GM23338 (cell line): Measurements from ENCODE around the gene ADAMTS8. TPM values are rescaled to one million over a fixed set of nuclear protein-coding genes. Genes with fewer than 3 reads are reported as not detected.

Source experiments
- ATAC-seq: fragments of 200-7000 bp; cut with Tn5 transposase; 3 replicates; pipeline ENCODE4 v1.9.1; 2020
- DNase-seq: peaks from one replicate; pipeline ENCODE4 v3.0.0-alpha.2; 2015; ENCODE audit warnings: low spot score
- H2AFZ ChIP-seq: fragments of 200-600 bp; sonication (generic); 2 replicates; pipeline ENCODE4 v1.8.0; 2016; ENCODE audit warnings: antibody characterized with exemption, mild to moderate bottlenecking, moderate library complexity
- H3F3A ChIP-seq: fragments of 200-600 bp; sonication (generic); replicated peaks from 2 replicates; pipeline ENCODE4 v1.8.0; 2017; ENCODE audit warnings: antibody characterized with exemption, mixed run types, low read depth
- H3K27ac ChIP-seq: fragments of 200-600 bp; sonication (generic); 2 replicates; pipeline ENCODE4 v1.6.1; 2016; ENCODE audit warnings: low read depth
- H3K27me3 ChIP-seq: fragments of 200-600 bp; sonication (generic); 2 replicates; pipeline ENCODE4 v1.8.0; 2016; ENCODE audit warnings: mild to moderate bottlenecking, mixed run types, moderate library complexity; ENCODE audit not compliant: insufficient read depth
- H3K36me3 ChIP-seq: fragments of 200-600 bp; sonication (generic); 2 replicates; pipeline ENCODE4 v1.8.0; 2016; ENCODE audit warnings: mild to moderate bottlenecking; ENCODE audit not compliant: insufficient read depth
- H3K4me1 ChIP-seq: fragments of 200-600 bp; sonication (generic); 2 replicates; pipeline ENCODE4 v1.8.0; 2016; ENCODE audit warnings: mild to moderate bottlenecking, moderate library complexity; ENCODE audit not compliant: insufficient read depth
- H3K4me2 ChIP-seq: fragments of 200-600 bp; sonication (generic); 2 replicates; pipeline ENCODE4 v1.7.1; 2017; ENCODE audit warnings: mixed run types
- H3K4me3 ChIP-seq: fragments of 200-600 bp; sonication (generic); 2 replicates; pipeline ENCODE4 v1.6.1; 2016; ENCODE audit warnings: mixed run types
- H3K79me2 ChIP-seq: fragments of 200-600 bp; sonication (generic); replicated peaks from 2 replicates; pipeline ENCODE4 v1.8.0; 2017; ENCODE audit warnings: mild to moderate bottlenecking; ENCODE audit not compliant: insufficient read depth
- H3K9me2 ChIP-seq: fragments of 200-600 bp; sonication (generic); 2 replicates; pipeline ENCODE4 v1.8.0; 2017; ENCODE audit not compliant: insufficient read depth
- H4K20me1 ChIP-seq: fragments of 200-600 bp; sonication (generic); replicated peaks from 2 replicates; pipeline ENCODE4 v1.8.0; 2017; ENCODE audit warnings: mild to moderate bottlenecking; ENCODE audit not compliant: insufficient read depth
- H3K27ac Mint-ChIP-seq: 2 replicates; pipeline ENCODE4 v1.8.0; 2020; ENCODE audit warnings: inconsistent platforms, mild to moderate bottlenecking, moderate library complexity, mixed read lengths
- H3K27me3 Mint-ChIP-seq: 3 replicates; pipeline ENCODE4 v1.8.0; 2022; ENCODE audit warnings: low read depth, mild to moderate bottlenecking, moderate library complexity, mixed read lengths, inconsistent platforms; ENCODE audit not compliant: insufficient read depth, poor library complexity
- H3K36me3 Mint-ChIP-seq: 3 replicates; pipeline ENCODE4 v1.8.0; 2021; ENCODE audit warnings: low read depth, mild to moderate bottlenecking, inconsistent platforms, moderate library complexity, mixed read lengths
- H3K4me1 Mint-ChIP-seq: 3 replicates; pipeline ENCODE4 v1.8.0; 2020; ENCODE audit warnings: mild to moderate bottlenecking, inconsistent platforms, mixed read lengths
- H3K4me3 Mint-ChIP-seq: 3 replicates; pipeline ENCODE4 v1.8.0; 2021; ENCODE audit warnings: moderate library complexity, mild to moderate bottlenecking, inconsistent platforms, mixed read lengths
- H3K9me3 Mint-ChIP-seq: 3 replicates; pipeline ENCODE4 v1.8.0; 2020; ENCODE audit warnings: moderate library complexity, mild to moderate bottlenecking, inconsistent platforms, mixed read lengths
- CREB1 ChIP-seq: fragments of 250-450 bp; sonication (Bioruptor Pico); IDR thresholded peaks from 2 replicates; pipeline ENCODE4 v1.5.0; 2020; ENCODE audit warnings: low read depth, mild to moderate bottlenecking, moderate library complexity
- CTCF ChIP-seq, 2 experiments: fragments of 200-600 bp in 1 of 2; sonication (generic) in 1 of 2; conservative IDR thresholded peaks; 2 replicates each; pipeline versions ENCODE4 v1.5.1 to v1.6.1; 2016 to 2017; ENCODE audit warnings: antibody characterized with exemption in 2 of 2, low read depth in 2 of 2, mild to moderate bottlenecking in 2 of 2, moderate library complexity in 1 of 2
- ETS1 ChIP-seq: IDR thresholded peaks from 2 replicates; pipeline ENCODE4 v1.6.1; 2016; ENCODE audit warnings: antibody characterized with exemption
- EZH2 ChIP-seq: fragments of 200-600 bp; sonication (generic); IDR thresholded peaks from one replicate; pipeline ENCODE4 v1.8.0; 2017; ENCODE audit warnings: antibody characterized with exemption, mild to moderate bottlenecking, low read depth; ENCODE audit not compliant: unreplicated experiment
- EZH2phosphoT487 ChIP-seq: fragments of 200-600 bp; sonication (generic); IDR thresholded peaks from one replicate; pipeline ENCODE4 v1.8.1; 2018; ENCODE audit warnings: antibody characterized with exemption; ENCODE audit not compliant: unreplicated experiment
- JUNB ChIP-seq: IDR thresholded peaks from one replicate; pipeline ENCODE4 v1.6.1; 2016; ENCODE audit warnings: antibody characterized with exemption; ENCODE audit not compliant: unreplicated experiment
- POLR2AphosphoS5 ChIP-seq: IDR thresholded peaks from 2 replicates; pipeline ENCODE4 v1.6.1; 2016; ENCODE audit warnings: antibody characterized with exemption, low read depth
- REST ChIP-seq: IDR thresholded peaks from one replicate; pipeline ENCODE4 v1.6.1; 2018; ENCODE audit warnings: antibody characterized with exemption; ENCODE audit not compliant: unreplicated experiment
- STAT1 ChIP-seq: IDR thresholded peaks from one replicate; pipeline ENCODE4 v1.6.1; 2016; ENCODE audit warnings: antibody characterized with exemption; ENCODE audit not compliant: unreplicated experiment
- ZNF114 ChIP-seq: fragments of 250-450 bp; sonication (Bioruptor Pico); IDR thresholded peaks from 2 replicates; pipeline ENCODE4 v1.5.0; 2020; ENCODE audit warnings: mild to moderate bottlenecking, moderate library complexity
- ZNF331 ChIP-seq: fragments of 250-450 bp; sonication (Bioruptor Pico); IDR thresholded peaks from 2 replicates; pipeline ENCODE4 v1.5.0; 2020; ENCODE audit warnings: low read depth, mild to moderate bottlenecking, moderate library complexity
- polyA plus RNA-seq: library from polyadenylated mRNA; unstranded; fragments of >200 nt; fragmentation: Nextera tagmentation; extraction: Ambion mirVana; gene quantifications from 2 replicates; pipeline ENCODE4 v1.2.1, GENCODE V29; 2016
- total RNA-seq: library from RNA; depleted of rRNA; stranded (reverse); fragments of >200 nt; shearing (Covaris generic); gene quantifications from 2 replicates; pipeline ENCODE4 v1.2.3, GENCODE V29; 2014

The ADAMTS8 gene
- total and polyA plus RNA-seq, 2 experiments from 2014 or later, result 7.5 to 16.2 TPM

GRCh38 chr11:130403967-130404366 lies 24.4 kb downstream of the ADAMTS8 start (continued):
- TF ChIP-seq EZH2 (no peak), ETS1 (peak; percentile 90)

GRCh38 chr11:130403271-130403804 lies 25.1 kb downstream of the ADAMTS8 start:
- Histone ChIP-seq H3F3A (peaks cover 5% of the 10 kb centered on the region; the same call in 1 of the 2 replicates), H3K4me1 (peaks cover 32% of the 10 kb centered on the region), H3K36me3 (no peaks in the 10 kb centered on the region), H3K27me3 (no peaks in the 10 kb centered on the region), H4K20me1 (no peaks in the 10 kb centered on the region), H3K9me2 (no peaks in the 10 kb centered on the region), H2AFZ (no peak overlapping the region), H3K79me2 (no peaks in the 10 kb centered on the region), H3K4me3 (peak overlapping the region; percentile 21; the same call in 1 of the 2 replicates), H3K4me2 (peak overlapping the region; percentile 61), H3K27ac (peak overlapping the region; percentile 96)
- DNase-seq (peak; percentile 51), ATAC-seq (peak; percentile 46)
- Mint-ChIP-seq H3K4me1 (peaks cover 68% of the 10 kb centered on the region), H3K27ac (peak overlapping the region; percentile 90), H3K9me3 (no peaks in the 10 kb centered on the region; the same call in 2 of the 3 replicates), H3K27me3 (peaks cover 18% of the 10 kb centered on the region), H3K36me3 (peaks cover 28% of the 10 kb centered on the region), H3K4me3 (no peak overlapping the region)
- TF ChIP-seq EZH2, result no peak
- no peak for TF ChIP-seq CTCF (conservative IDR thresholded peaks at IDR 0.05; ENCODE audit: low read depth in 2 of 2)
- no peak for TF ChIP-seq ZNF114

GRCh38 chr11:130402570-130402969 lies 25.8 kb downstream of the ADAMTS8 start:
- no peaks in the 10 kb centered on the region for H3K36me3 ChIP-seq
- no peaks in the 10 kb centered on the region; the same call in 2 of the 3 replicates for H3K9me3 Mint-ChIP-seq
- H3F3A ChIP-seq, result peaks cover 5% of the 10 kb centered on the region; the same call in 1 of the 2 replicates
- no peaks in the 10 kb centered on the region for H3K9me2 ChIP-seq
- DNase-seq, result no peak
- peak overlapping the region; percentile 96 for H3K27ac ChIP-seq
- peaks cover 15% of the 10 kb centered on the region for H3K27me3 Mint-ChIP-seq
- peak overlapping the region; percentile 86; the same call in 1 of the 2 replicates for H3K27ac Mint-ChIP-seq
- H3K79me2 ChIP-seq, result no peaks in the 10 kb centered on the region
- H3K27me3 ChIP-seq, result no peaks in the 10 kb centered on the region
- H3K4me2 ChIP-seq, result peak overlapping the region; percentile 61; the same call in 1 of the 2 replicates
- H3K36me3 Mint-ChIP-seq, result peaks cover 25% of the 10 kb centered on the region
- no peaks in the 10 kb centered on the region for H4K20me1 ChIP-seq
- H2AFZ ChIP-seq, result no peak overlapping the region
- peaks cover 68% of the 10 kb centered on the region for H3K4me1 Mint-ChIP-seq
- no peak overlapping the region; the same call in 2 of the 3 replicates for H3K4me3 Mint-ChIP-seq
- no peak for ATAC-seq
- peaks cover 28% of the 10 kb centered on the region for H3K4me1 ChIP-seq
- no peak overlapping the region for H3K4me3 ChIP-seq
- no peak for TF ChIP-seq CTCF (conservative IDR thresholded peaks at IDR 0.05; ENCODE audit: low read depth in 2 of 2)
- no peak for TF ChIP-seq JUNB
- no peak for TF ChIP-seq EZH2phosphoT487
- no peak for TF ChIP-seq ETS1
- no peak for TF ChIP-seq ZNF331
- no peak for TF ChIP-seq STAT1
- TF ChIP-seq POLR2AphosphoS5, result no peak
- no peak for TF ChIP-seq REST
- no peak for TF ChIP-seq ZNF114
- TF ChIP-seq CREB1 (CRISPR knock-in tag), result no peak
- TF ChIP-seq EZH2, result no peak
